Measurements from ENCODE around the gene SLC7A10. TPM values are rescaled to one million over a fixed set of nuclear protein-coding genes. Genes with fewer than 3 reads are reported as not detected.

SLC7A10 gene
- total RNA-seq, 1 experiment from 2014 or later, result not detected

GRCh38 chr19:33263325-33264023 lies 37.8 kb upstream of the SLC7A10 start:
- Mint-ChIP-seq H3K27ac (ENCODE audit: low read depth, unreplicated experiment) (no peak overlapping the region), H3K36me3 (ENCODE audit: insufficient read depth, unreplicated experiment) (no peaks in the 10 kb centered on the region), H3K4me1 (ENCODE audit: insufficient read depth, unreplicated experiment) (no peaks in the 10 kb centered on the region), H3K27me3 (ENCODE audit: insufficient read depth, unreplicated experiment) (no peaks in the 10 kb centered on the region), H3K9me3 (ENCODE audit: unreplicated experiment) (no peaks in the 10 kb centered on the region), H3K4me3 (ENCODE audit: unreplicated experiment) (no peak overlapping the region)
- no peak for TF ChIP-seq CTCF (IDR thresholded peaks at IDR 0.05; ENCODE audit: unreplicated experiment)
- no TSS peak for BruUV-seq (replicated peaks)
- ChIA-PET CTCF (interaction anchor here (0.6 to 1.4 kb wide), 4 partner anchors 20 to 882 kb away, joined by 3 read pairs; no protein-coding TSS in a partner anchor), POLR2A (interaction anchor here (1.9 kb wide), 1 partner anchor 8 kb away, joined by 5 read pairs; no protein-coding TSS in a partner anchor)
- no peak for DNase-seq (ENCODE audit: unreplicated experiment)
- intact Hi-C loops (cut with micrococcal nuclease), result no loop called here

GRCh38 chr19:33261511-33262189 lies 36.0 kb upstream of the SLC7A10 start:
- no peaks in the 10 kb centered on the region for H3K4me1 Mint-ChIP-seq (ENCODE audit: insufficient read depth, unreplicated experiment)
- DNase-seq (ENCODE audit: unreplicated experiment), result no peak
- H3K9me3 Mint-ChIP-seq (ENCODE audit: unreplicated experiment), result no peaks in the 10 kb centered on the region
- no peaks in the 10 kb centered on the region for H3K36me3 Mint-ChIP-seq (ENCODE audit: insufficient read depth, unreplicated experiment)
- TF ChIP-seq CTCF (IDR thresholded peaks at IDR 0.05; ENCODE audit: unreplicated experiment), result no peak
- H3K27ac Mint-ChIP-seq (ENCODE audit: low read depth, unreplicated experiment), result no peak overlapping the region
- intact Hi-C loops (cut with micrococcal nuclease), result no loop called here
- CTCF ChIA-PET, result interaction anchor here (0.9 to 1.1 kb wide), 2 partner anchors 9 to 780 kb away, joined by 3 read pairs; no protein-coding TSS in a partner anchor
- no TSS peak for BruUV-seq (replicated peaks)
- no peak overlapping the region for H3K4me3 Mint-ChIP-seq (ENCODE audit: unreplicated experiment)
- no peaks in the 10 kb centered on the region for H3K27me3 Mint-ChIP-seq (ENCODE audit: insufficient read depth, unreplicated experiment)
- POLR2A ChIA-PET, result no interaction called here

DNA sequence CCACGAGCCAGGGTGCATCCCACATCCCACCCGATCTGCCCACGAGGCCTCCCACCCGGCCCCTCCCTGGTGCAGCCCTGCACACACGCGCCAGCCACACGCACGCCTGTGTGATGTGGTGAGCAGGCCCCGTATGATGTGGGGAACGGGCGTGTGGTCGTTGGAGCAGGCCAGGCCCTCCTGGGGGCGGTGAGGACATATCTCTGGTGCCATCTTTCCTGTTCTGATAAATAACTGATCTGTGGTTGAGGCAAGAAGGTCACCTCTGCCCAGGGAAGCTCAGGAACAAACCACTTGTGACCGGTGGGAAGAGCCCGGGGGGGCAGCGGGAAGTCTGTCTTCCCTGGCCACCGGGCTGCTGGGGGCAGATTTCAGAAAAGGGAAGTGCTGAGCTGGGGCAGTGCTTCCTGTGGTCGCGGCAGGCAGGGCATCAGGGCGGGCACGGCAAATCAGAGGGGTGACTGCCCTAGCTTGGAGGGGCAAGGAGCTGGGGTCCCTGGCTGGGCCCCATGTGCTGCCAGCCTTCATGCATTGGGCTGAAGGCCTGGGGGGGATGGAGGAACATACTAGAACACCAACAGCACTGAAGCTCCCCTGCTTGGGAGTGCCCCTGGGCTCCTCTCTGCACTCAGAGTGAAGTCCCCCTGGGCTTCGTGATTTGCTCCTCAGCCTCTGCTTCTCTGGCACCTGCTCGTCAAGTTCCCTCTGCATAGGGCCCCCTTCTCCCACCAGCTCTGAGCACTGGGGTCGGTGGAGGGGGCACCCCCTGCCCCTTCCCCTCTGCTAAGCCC lies 35.2 kb upstream of the SLC7A10 start:
- ChIA-PET POLR2A (no interaction called here), CTCF (interaction anchor here (0.6 to 1.1 kb wide), 3 partner anchors 9 to 781 kb away, joined by 3 to 4 read pairs (median 3); no protein-coding TSS in a partner anchor)
- H3K4me3 Mint-ChIP-seq (ENCODE audit: unreplicated experiment), result no peak overlapping the region
- no peaks in the 10 kb centered on the region for H3K9me3 Mint-ChIP-seq (ENCODE audit: unreplicated experiment)
- H3K36me3 Mint-ChIP-seq (ENCODE audit: insufficient read depth, unreplicated experiment), result no peaks in the 10 kb centered on the region
- H3K27ac Mint-ChIP-seq (ENCODE audit: low read depth, unreplicated experiment), result no peak overlapping the region
- intact Hi-C loops (cut with micrococcal nuclease), result no loop called here
- no TSS peak for BruUV-seq (replicated peaks)
- DNase-seq (ENCODE audit: unreplicated experiment), result no peak
- no peaks in the 10 kb centered on the region for H3K27me3 Mint-ChIP-seq (ENCODE audit: insufficient read depth, unreplicated experiment)
- no peak for TF ChIP-seq CTCF (IDR thresholded peaks at IDR 0.05; ENCODE audit: unreplicated experiment)
- H3K4me1 Mint-ChIP-seq (ENCODE audit: insufficient read depth, unreplicated experiment), result no peaks in the 10 kb centered on the region

DNA sequence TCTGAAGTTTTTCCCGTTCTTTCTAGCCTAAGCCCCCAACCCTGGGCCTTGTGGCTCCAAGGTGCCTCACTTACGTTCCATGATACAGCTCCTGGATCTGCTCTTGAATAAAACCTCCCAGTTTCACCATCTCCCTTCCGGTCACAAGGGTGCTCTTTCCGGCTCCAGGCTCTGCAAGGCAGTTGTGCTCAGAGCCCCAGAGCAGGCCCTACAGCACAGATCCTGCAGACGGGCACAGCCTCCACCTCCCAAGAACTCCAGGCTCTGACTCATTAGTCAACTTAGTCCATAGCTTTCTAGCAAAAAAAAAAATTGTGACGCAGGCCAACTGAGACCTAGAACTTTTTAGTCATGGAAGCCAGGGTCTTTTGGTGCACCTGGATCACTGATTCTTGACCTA lies 33.9 kb upstream of the SLC7A10 start:
- Mint-ChIP-seq H3K27ac (ENCODE audit: low read depth, unreplicated experiment) (no peak overlapping the region), H3K27me3 (ENCODE audit: insufficient read depth, unreplicated experiment) (no peaks in the 10 kb centered on the region), H3K9me3 (ENCODE audit: unreplicated experiment) (no peaks in the 10 kb centered on the region), H3K4me1 (ENCODE audit: insufficient read depth, unreplicated experiment) (no peaks in the 10 kb centered on the region), H3K36me3 (ENCODE audit: insufficient read depth, unreplicated experiment) (no peaks in the 10 kb centered on the region), H3K4me3 (ENCODE audit: unreplicated experiment) (no peak overlapping the region)
- DNase-seq (ENCODE audit: unreplicated experiment), result no peak
- ChIA-PET POLR2A (interaction anchor here (1.2 kb wide), 1 partner anchor 33 kb away, joined by 5 read pairs; no protein-coding TSS in a partner anchor), CTCF (interaction anchor here (0.6 to 2.2 kb wide), 9 partner anchors 10 to 171 kb away, joined by 3 to 8 read pairs (median 3); partner anchors contain the start of gene CEBPA)
- no peak for TF ChIP-seq CTCF (IDR thresholded peaks at IDR 0.05; ENCODE audit: unreplicated experiment)
- intact Hi-C loops (cut with micrococcal nuclease), result no loop called here
- no TSS peak for BruUV-seq (replicated peaks)
